Measurements from ENCODE around the gene DNAJC4. TPM values are rescaled to one million over a fixed set of nuclear protein-coding genes. Genes with fewer than 3 reads are reported as not detected.

Gene DNAJC4
- polyA plus RNA-seq, 2 donors = 31.2 to 53.7 TPM

DNA sequence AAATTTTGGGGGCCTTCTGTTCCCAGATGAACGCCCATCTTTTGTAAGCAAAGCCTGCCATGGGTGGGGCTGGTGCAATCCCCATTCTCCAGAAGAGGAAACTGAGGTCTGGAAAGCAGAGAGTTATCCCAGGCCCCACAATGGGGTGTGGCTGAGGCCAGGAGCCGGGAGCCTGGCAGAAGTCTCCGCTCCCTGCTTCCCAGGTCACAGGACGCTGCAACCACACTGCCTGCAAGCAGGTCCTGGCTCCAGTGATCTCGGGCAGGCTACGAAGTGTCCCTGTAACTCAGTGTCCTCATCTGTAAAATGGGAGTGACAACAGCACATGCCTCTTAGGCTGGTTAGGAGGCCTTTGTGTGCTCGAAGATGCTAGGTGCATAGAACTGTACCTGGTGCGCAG, 22.7 kb downstream of the DNAJC4 start:
- 69 to 70% methylated on average over 8 of the region's 8 CpGs for WGBS, 2 donors
- Histone ChIP-seq H3K9me3 (ENCODE audit: control insufficient read depth in 2 of 2, insufficient read depth in 1 of 2, low read depth in 1 of 2, low read length in 1 of 2) (no peaks in the 10 kb centered on the region), H3K36me3 (ENCODE audit: control insufficient read depth in 2 of 2, insufficient read depth in 2 of 2, low read length in 1 of 2) (peaks cover 4 to 25% of the 10 kb centered on the region in 2 donors), H3K27me3 (ENCODE audit: control insufficient read depth in 1 of 2, insufficient read depth in 2 of 2, low read length in 2 of 2) (no peaks in the 10 kb centered on the region), H3K4me3 (ENCODE audit: low read depth in 1 of 2, low read length in 2 of 2) (peak overlapping the region in 1 of 2 donors; percentile 85), H3K27ac (ENCODE audit: low read depth in 2 of 2, low read length in 1 of 2) (peak overlapping the region in 1 of 2 donors; percentile 45), H3K4me1 (ENCODE audit: control insufficient read depth in 2 of 2, insufficient read depth in 2 of 2, low read length in 1 of 2) (peaks cover 6 to 14% of the 10 kb centered on the region in 2 donors)

DNA sequence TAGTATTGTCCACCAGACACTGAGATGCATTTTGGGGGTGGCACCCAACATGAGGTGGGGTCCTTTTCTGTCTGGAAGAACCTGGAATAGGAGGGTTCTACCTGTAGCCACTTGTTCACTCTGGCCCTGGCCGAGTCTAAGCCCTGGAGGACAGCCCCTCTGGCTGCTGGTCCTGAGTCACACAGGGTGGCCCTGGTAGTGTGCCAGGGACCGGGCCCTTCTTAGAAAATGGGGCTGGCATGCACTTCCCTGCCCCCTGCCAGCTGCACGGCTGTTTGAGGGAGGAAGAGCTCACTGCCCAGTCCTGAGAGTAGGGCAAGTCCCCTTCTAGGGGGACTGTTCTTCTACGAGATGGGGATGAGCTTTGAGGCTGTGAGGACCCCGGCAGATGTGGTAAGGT, 23.1 kb downstream of the DNAJC4 start:
- Histone ChIP-seq H3K36me3 (ENCODE audit: control insufficient read depth in 2 of 2, insufficient read depth in 2 of 2, low read length in 1 of 2) (peaks cover 4 to 29% of the 10 kb centered on the region in 2 donors), H3K9me3 (ENCODE audit: control insufficient read depth in 2 of 2, insufficient read depth in 1 of 2, low read depth in 1 of 2, low read length in 1 of 2) (no peaks in the 10 kb centered on the region), H3K27ac (ENCODE audit: low read depth in 2 of 2, low read length in 1 of 2) (no peak overlapping the region), H3K27me3 (ENCODE audit: control insufficient read depth in 1 of 2, insufficient read depth in 2 of 2, low read length in 2 of 2) (no peaks in the 10 kb centered on the region), H3K4me1 (ENCODE audit: control insufficient read depth in 2 of 2, insufficient read depth in 2 of 2, low read length in 1 of 2) (peaks cover 6 to 14% of the 10 kb centered on the region in 2 donors), H3K4me3 (ENCODE audit: low read depth in 1 of 2, low read length in 2 of 2) (no peak overlapping the region)
- WGBS, 2 donors = 43 to 48% methylated on average over 5 of the region's 5 CpGs

DNA sequence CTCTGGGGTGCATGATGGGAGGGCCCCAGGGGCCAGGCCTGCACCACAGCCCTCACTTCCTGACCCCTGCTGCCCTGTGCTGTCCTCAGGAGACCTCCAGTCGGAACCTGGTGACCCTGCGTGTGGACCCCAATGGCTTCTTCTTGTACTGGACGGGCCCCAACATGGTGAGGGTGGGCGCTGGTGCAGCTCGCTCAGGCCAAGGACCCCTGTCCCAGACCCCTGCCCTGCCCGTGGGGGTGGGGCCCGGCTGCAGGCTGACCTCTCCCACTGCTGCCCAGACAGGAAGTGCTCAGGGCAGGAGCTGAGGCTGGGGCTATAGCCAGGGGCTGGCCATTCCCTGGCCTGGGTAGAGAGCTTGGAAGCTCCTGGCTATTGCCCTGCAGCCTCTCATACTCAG, 24.0 kb downstream of the DNAJC4 start:
- Histone ChIP-seq H3K27ac (ENCODE audit: low read depth in 2 of 2, low read length in 1 of 2) (no peak overlapping the region), H3K4me3 (ENCODE audit: low read depth in 1 of 2, low read length in 2 of 2) (no peak overlapping the region), H3K4me1 (ENCODE audit: control insufficient read depth in 2 of 2, insufficient read depth in 2 of 2, low read length in 1 of 2) (peaks cover 6 to 14% of the 10 kb centered on the region in 2 donors), H3K9me3 (ENCODE audit: control insufficient read depth in 2 of 2, insufficient read depth in 1 of 2, low read depth in 1 of 2, low read length in 1 of 2) (no peaks in the 10 kb centered on the region), H3K36me3 (ENCODE audit: control insufficient read depth in 2 of 2, insufficient read depth in 2 of 2, low read length in 1 of 2) (peaks cover 8 to 36% of the 10 kb centered on the region in 2 donors), H3K27me3 (ENCODE audit: control insufficient read depth in 1 of 2, insufficient read depth in 2 of 2, low read length in 2 of 2) (no peaks in the 10 kb centered on the region)
- WGBS, 2 donors = 89 to 94% methylated on average over 7 of the region's 7 CpGs

DNA sequence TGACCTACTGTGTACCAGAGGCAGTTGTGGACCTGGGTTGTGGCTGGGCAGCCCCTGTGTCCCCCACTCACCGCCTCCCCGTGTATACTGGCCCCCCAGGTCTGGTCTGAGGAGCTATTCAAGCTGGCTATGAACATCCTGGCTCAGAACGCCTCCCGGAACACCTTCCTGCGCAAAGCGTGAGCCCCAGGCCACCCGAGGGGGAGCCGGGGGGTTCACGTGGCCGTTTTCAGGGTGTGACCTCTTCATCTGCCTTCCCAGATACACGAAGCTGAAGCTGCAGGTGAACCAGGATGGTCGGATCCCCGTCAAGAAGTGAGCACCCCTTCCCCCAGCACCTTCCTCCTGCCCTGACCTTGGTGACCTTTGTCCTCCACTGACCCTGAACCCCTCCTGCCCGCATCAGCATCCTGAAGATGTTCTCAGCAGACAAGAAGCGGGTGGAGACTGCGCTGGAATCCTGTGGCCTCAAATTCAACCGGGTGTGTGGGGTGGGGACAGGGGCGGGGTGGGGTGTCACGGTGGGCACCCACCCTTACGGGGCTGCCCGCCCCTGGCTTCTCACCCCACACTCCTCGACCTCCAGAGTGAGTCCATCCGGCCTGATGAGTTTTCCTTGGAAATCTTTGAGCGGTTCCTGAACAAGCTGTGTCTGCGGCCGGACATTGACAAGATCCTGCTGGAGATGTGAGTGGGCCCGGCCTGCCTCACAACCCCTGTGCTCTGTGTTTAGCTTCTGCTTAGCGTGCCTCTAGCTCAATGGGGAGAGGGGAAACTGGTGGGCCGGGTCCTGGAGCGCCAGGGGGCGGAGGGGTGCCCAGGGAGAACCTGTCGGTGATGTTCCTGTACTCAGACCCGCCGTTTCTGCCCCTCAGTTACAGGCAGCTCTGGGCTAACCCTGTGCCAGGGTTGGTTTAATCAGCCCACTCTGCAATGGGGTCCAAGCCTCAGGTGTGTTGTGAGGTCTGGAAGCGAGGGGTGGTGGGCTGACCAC, 25.1 kb downstream of the DNAJC4 start:
- WGBS, 2 donors = 89% methylated on average over 35 of the region's 35 CpGs
- Histone ChIP-seq H3K36me3 (ENCODE audit: control insufficient read depth in 2 of 2, insufficient read depth in 2 of 2, low read length in 1 of 2) (peaks cover 11 to 47% of the 10 kb centered on the region in 2 donors), H3K27me3 (ENCODE audit: control insufficient read depth in 1 of 2, insufficient read depth in 2 of 2, low read length in 2 of 2) (no peaks in the 10 kb centered on the region)

DNA sequence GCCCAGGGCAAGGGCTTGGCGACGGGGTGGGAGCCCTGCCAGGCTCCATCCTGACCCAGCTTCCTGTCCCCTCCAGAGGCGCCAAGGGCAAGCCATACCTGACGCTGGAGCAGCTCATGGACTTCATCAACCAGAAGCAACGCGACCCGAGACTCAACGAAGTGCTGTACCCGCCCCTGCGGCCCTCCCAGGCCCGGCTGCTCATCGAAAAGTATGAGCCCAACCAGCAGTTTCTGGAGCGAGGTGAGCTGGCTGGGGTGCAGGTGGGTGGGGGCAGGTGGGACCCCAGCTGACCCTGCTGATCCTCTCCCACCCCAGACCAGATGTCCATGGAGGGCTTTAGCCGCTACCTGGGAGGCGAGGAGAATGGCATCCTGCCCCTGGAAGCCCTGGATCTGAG, 26.0 kb downstream of the DNAJC4 start:
- peaks cover 14 to 50% of the 10 kb centered on the region in 2 donors for H3K36me3 ChIP-seq (ENCODE audit: control insufficient read depth in 2 of 2, insufficient read depth in 2 of 2, low read length in 1 of 2)
- H3K9me3 ChIP-seq (ENCODE audit: control insufficient read depth in 2 of 2, insufficient read depth in 1 of 2, low read depth in 1 of 2, low read length in 1 of 2) = no peaks in the 10 kb centered on the region
- H3K27ac ChIP-seq (ENCODE audit: low read depth in 2 of 2, low read length in 1 of 2) = no peak overlapping the region
- no peaks in the 10 kb centered on the region for H3K27me3 ChIP-seq (ENCODE audit: control insufficient read depth in 1 of 2, insufficient read depth in 2 of 2, low read length in 2 of 2)
- H3K4me3 ChIP-seq (ENCODE audit: low read depth in 1 of 2, low read length in 2 of 2) = no peak overlapping the region
- H3K4me1 ChIP-seq (ENCODE audit: control insufficient read depth in 2 of 2, insufficient read depth in 2 of 2, low read length in 1 of 2) = peaks cover 0 to 8% of the 10 kb centered on the region in 2 donors
- 80 to 81% methylated on average over 15 of the region's 15 CpGs for WGBS, 2 donors

More for the DNA sequence above, 25.1 kb downstream of the DNAJC4 start:
- no peak overlapping the region for H3K4me3 ChIP-seq (ENCODE audit: low read depth in 1 of 2, low read length in 2 of 2)
- H3K9me3 ChIP-seq (ENCODE audit: control insufficient read depth in 2 of 2, insufficient read depth in 1 of 2, low read depth in 1 of 2, low read length in 1 of 2) = no peaks in the 10 kb centered on the region
- no peak overlapping the region for H3K27ac ChIP-seq (ENCODE audit: low read depth in 2 of 2, low read length in 1 of 2)
- peaks cover 5 to 14% of the 10 kb centered on the region in 2 donors for H3K4me1 ChIP-seq (ENCODE audit: control insufficient read depth in 2 of 2, insufficient read depth in 2 of 2, low read length in 1 of 2)

DNA sequence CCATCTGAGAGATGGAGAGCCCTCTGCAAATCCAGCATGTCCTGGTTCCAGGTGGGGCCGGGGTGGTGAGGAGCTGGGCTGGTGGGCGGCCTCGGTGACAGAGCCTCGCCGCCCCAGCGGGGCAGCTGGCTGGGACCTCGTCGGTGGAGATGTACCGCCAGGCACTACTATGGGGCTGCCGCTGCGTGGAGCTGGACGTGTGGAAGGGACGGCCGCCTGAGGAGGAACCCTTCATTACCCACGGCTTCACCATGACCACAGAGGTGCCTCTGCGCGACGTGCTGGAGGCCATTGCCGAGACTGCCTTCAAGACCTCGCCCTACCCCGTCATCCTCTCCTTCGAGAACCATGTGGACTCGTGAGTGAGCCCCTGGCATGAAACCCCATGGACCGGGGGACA, 28.0 kb downstream of the DNAJC4 start:
- no peak overlapping the region for H3K27ac ChIP-seq (ENCODE audit: low read depth in 2 of 2, low read length in 1 of 2)
- H3K9me3 ChIP-seq (ENCODE audit: control insufficient read depth in 2 of 2, insufficient read depth in 1 of 2, low read depth in 1 of 2, low read length in 1 of 2) = no peaks in the 10 kb centered on the region
- no peaks in the 10 kb centered on the region for H3K27me3 ChIP-seq (ENCODE audit: control insufficient read depth in 1 of 2, insufficient read depth in 2 of 2, low read length in 2 of 2)
- 89 to 91% methylated on average over 18 to 24 of the region's 24 CpGs for WGBS, 2 donors
- no peak overlapping the region for H3K4me3 ChIP-seq (ENCODE audit: low read depth in 1 of 2, low read length in 2 of 2)
- peaks cover 14 to 70% of the 10 kb centered on the region in 2 donors for H3K36me3 ChIP-seq (ENCODE audit: control insufficient read depth in 2 of 2, insufficient read depth in 2 of 2, low read length in 1 of 2)
- no peaks in the 10 kb centered on the region for H3K4me1 ChIP-seq (ENCODE audit: control insufficient read depth in 2 of 2, insufficient read depth in 2 of 2, low read length in 1 of 2)

DNA sequence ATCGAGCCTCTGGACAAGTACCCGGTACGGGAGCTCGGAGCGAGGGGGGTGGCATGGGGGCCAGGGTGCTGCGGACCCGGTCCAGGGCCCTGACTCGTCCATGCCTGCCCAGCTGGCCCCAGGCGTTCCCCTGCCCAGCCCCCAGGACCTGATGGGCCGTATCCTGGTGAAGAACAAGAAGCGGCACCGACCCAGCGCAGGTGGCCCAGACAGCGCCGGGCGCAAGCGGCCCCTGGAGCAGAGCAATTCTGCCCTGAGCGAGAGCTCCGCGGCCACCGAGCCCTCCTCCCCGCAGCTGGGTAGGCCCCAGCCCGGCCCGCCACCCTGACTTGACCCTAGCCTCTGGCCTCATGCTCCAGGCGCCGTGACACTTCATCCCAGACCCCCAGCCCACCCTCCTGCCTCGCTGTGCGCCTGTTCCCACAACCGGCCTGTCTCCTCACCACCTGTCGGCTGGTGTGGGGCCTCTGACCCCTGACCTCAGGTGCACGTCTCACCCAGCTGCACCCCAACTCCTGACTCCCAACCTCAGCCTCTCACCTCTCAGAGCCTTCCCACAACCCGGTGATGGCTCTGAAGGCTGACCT, 28.7 kb downstream of the DNAJC4 start:
- WGBS, 2 donors = 91 to 93% methylated on average over 27 to 32 of the region's 32 CpGs
- no peak overlapping the region for H3K27ac ChIP-seq (ENCODE audit: low read depth in 2 of 2, low read length in 1 of 2)
- no peak overlapping the region for H3K4me3 ChIP-seq (ENCODE audit: low read depth in 1 of 2, low read length in 2 of 2)
- H3K9me3 ChIP-seq (ENCODE audit: control insufficient read depth in 2 of 2, insufficient read depth in 1 of 2, low read depth in 1 of 2, low read length in 1 of 2) = no peaks in the 10 kb centered on the region
- peaks cover 14 to 77% of the 10 kb centered on the region in 2 donors for H3K36me3 ChIP-seq (ENCODE audit: control insufficient read depth in 2 of 2, insufficient read depth in 2 of 2, low read length in 1 of 2)
- H3K27me3 ChIP-seq (ENCODE audit: control insufficient read depth in 1 of 2, insufficient read depth in 2 of 2, low read length in 2 of 2) = no peaks in the 10 kb centered on the region
- no peaks in the 10 kb centered on the region for H3K4me1 ChIP-seq (ENCODE audit: control insufficient read depth in 2 of 2, insufficient read depth in 2 of 2, low read length in 1 of 2)

DNA sequence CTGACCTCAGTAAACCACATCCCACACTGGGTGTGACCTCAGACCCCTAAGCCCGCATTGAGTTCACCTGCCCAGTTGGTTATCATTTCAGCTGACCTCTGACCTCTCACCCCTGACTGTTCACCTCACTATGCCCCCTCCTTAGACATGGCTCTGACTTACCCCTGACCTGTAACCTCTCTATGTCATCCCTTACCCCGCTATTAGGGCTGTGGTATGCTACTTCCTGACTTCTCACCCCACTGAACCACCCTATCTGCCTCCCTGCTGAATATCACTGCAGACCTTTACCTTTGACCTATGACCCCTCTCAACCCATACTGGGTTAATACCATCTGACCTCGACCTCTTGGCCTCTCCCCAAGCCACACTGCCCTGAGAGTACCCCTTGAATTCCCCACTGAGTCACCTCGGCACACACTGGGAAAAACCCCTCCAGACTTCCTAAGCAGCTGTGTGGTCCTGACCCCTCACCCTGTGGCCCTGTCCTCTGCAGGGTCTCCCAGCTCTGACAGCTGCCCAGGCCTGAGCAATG, 29.3 kb downstream of the DNAJC4 start:
- 79 to 81% methylated on average over 4 of the region's 4 CpGs for WGBS, 2 donors
- no peak overlapping the region for H3K27ac ChIP-seq (ENCODE audit: low read depth in 2 of 2, low read length in 1 of 2)
- H3K9me3 ChIP-seq (ENCODE audit: control insufficient read depth in 2 of 2, insufficient read depth in 1 of 2, low read depth in 1 of 2, low read length in 1 of 2) = no peaks in the 10 kb centered on the region
- H3K27me3 ChIP-seq (ENCODE audit: control insufficient read depth in 1 of 2, insufficient read depth in 2 of 2, low read length in 2 of 2) = no peaks in the 10 kb centered on the region
- H3K36me3 ChIP-seq (ENCODE audit: control insufficient read depth in 2 of 2, insufficient read depth in 2 of 2, low read length in 1 of 2) = peaks cover 18 to 75% of the 10 kb centered on the region in 2 donors
- H3K4me1 ChIP-seq (ENCODE audit: control insufficient read depth in 2 of 2, insufficient read depth in 2 of 2, low read length in 1 of 2) = no peaks in the 10 kb centered on the region
- H3K4me3 ChIP-seq (ENCODE audit: low read depth in 1 of 2, low read length in 2 of 2) = no peak overlapping the region

DNA sequence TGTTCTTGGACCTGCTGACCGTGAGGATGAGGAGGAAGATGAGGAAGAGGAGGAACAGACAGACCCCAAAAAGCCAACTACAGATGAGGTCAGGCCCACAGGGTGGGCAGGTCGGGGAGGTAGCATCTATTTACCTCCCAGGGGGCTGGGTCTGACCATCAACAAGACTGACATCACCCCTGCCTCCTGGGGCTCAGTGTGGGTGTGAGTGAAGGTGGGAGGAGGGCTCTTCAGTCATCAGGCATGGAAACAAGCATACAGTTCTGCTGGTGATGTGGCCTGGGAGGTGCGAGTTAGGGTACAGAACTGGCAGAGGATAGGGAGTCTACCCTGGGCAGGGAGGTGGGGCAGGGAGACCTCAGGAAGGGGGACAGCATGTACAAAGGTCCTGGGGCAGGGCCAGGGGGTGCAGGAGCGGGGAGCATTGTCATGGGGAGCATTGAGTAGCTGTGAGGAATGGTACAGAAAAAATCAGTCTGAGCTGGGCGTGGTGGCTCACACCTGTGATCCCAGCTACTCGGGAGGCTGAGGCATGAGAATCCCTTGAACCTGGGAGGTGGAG, 29.9 kb downstream of the DNAJC4 start:
- H3K9me3 ChIP-seq (ENCODE audit: control insufficient read depth in 2 of 2, insufficient read depth in 1 of 2, low read depth in 1 of 2, low read length in 1 of 2) = no peaks in the 10 kb centered on the region
- no peaks in the 10 kb centered on the region for H3K4me1 ChIP-seq (ENCODE audit: control insufficient read depth in 2 of 2, insufficient read depth in 2 of 2, low read length in 1 of 2)
- H3K4me3 ChIP-seq (ENCODE audit: low read depth in 1 of 2, low read length in 2 of 2) = no peak overlapping the region
- no peaks in the 10 kb centered on the region for H3K27me3 ChIP-seq (ENCODE audit: control insufficient read depth in 1 of 2, insufficient read depth in 2 of 2, low read length in 2 of 2)
- peaks cover 18 to 73% of the 10 kb centered on the region in 2 donors for H3K36me3 ChIP-seq (ENCODE audit: control insufficient read depth in 2 of 2, insufficient read depth in 2 of 2, low read length in 1 of 2)
- H3K27ac ChIP-seq (ENCODE audit: low read depth in 2 of 2, low read length in 1 of 2) = no peak overlapping the region
- 91 to 94% methylated on average over 6 of the region's 6 CpGs for WGBS, 2 donors
